ENCODE data around the gene INAVA.

DNA sequence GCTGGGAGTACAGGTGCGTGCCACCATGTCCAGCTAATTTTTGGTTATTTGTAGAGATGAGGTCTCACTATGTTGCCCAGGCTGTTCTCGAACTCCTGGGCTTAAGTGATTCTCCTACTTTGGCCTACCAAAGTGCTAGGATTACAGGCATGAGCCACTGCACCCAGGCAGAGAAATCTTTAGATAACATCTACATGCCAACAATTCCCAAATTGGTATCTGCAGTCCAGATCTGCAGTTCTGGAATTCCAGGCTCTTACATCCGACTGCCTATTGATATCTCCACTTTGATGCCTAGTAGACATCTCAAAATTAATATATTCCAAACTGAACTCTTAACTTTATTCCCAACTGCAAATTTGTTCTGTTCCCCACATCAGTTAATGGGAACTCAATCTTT lies 23.3 kb downstream of the INAVA start:
- TF ChIP-seq POLR2AphosphoS5 (IDR thresholded peaks at IDR 0.05; ENCODE audit: low read length) (no peak), SRF (IDR thresholded peaks at IDR 0.05; ENCODE audit: low read depth in 2 of 2, low read length in 2 of 2) (no peak), POLR2A (IDR thresholded peaks at IDR 0.05; ENCODE audit: low read depth, low read length) (no peak), EP300 (IDR thresholded peaks at IDR 0.05; ENCODE audit: borderline replicate concordance in 1 of 2, control insufficient read depth in 1 of 2, low read depth in 2 of 2, low read length in 2 of 2) (no peak)

Measured in GM12878 (cell line).